Measurements from ENCODE around the gene RAB6A. TPM values are rescaled to one million over a fixed set of nuclear protein-coding genes. Genes with fewer than 3 reads are reported as not detected.
"Not testable (repeated sequence)": the region's sequence is repeated elsewhere in the genome, so short reads cannot be mapped to it uniquely, and the experiment has no call there.

Gene RAB6A
- total and polyA plus RNA-seq, 10 of the 15 experiments (the other 5 are each of a cell fraction or from before 2014, with no cell fraction given), result 9.8 to 107 (median 34.1) TPM

DNA sequence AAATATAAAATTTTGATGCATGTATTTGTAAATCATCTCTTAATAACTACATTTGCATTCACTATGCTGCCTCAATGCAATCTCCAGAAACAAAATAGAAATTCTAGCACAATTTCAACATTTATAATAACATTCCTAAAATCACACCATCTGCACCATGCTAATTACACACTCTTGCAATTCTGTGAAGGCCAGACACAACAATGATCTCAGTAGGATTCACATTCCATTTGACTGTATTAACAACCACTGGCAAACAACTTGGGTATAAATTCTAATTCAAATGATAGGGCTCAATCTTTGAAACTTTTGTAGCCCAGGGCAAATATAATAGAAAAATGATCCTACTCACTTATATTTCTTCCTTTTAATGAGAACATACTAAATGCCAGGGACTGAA, 25.9 kb downstream of the RAB6A start (continued):
- TF ChIP-seq, protein P1, sequence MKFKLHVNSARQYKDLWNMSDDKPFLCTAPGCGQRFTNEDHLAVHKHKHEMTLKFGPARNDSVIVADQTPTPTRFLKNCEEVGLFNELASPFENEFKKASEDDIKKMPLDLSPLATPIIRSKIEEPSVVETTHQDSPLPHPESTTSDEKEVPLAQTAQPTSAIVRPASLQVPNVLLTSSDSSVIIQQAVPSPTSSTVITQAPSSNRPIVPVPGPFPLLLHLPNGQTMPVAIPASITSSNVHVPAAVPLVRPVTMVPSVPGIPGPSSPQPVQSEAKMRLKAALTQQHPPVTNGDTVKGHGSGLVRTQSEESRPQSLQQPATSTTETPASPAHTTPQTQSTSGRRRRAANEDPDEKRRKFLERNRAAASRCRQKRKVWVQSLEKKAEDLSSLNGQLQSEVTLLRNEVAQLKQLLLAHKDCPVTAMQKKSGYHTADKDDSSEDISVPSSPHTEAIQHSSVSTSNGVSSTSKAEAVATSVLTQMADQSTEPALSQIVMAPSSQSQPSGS (IDR thresholded peaks at IDR 0.05; ENCODE audit: low read length), result no peak

DNA sequence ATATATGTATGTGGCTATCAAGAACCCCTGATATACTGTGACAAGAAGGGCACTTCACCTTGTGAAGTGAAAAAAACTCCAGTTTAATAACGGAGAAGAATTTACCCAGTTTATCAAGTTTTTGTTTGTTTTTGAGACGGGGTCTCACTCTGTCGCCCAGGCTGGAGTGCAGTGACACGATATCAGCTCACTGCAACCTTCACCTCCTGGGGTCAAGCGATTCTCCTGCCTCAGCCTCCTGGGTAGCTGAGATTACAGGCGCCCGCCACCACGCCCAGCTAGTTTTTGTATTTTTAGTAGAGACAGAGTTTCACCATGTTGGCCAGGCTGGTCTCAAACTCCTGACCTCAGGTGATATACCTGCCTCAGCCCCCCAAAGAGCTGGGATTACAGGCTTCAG, 26.9 kb downstream of the RAB6A start:
- RAD21 ChIA-PET (ENCODE audit: unreplicated experiment), result not testable (repeated sequence)

DNA sequence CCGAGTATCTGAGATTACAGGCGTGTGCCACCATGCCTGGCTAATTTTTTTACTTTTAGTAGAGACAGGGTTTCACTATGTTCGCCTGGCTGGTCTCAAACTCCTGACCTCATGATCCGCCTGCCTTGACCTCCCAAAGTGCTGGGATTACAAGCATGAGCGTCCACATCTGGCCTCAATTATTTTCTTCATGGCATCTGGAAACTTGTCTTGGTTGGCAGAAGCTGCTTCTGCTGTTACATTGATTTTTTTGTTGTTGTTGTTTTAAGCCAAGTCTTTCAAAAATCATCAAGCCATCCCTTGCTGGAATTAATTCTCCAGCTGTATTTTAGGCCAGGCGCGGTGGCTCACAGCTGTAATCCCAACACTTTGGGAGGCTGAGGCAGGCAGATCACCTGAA, 27.9 kb downstream of the RAB6A start:
- DNase-seq (ENCODE audit: low read depth, low spot score); H3K4me1 ChIP-seq (ENCODE audit: control insufficient read depth, insufficient read depth, low read length); CTCF ChIA-PET; H3K27ac ChIP-seq (ENCODE audit: control insufficient read depth, insufficient read depth); H2AFZ ChIP-seq (ENCODE audit: control insufficient read depth, low read depth, low read length); H4K20me1 ChIP-seq (ENCODE audit: control insufficient read depth, insufficient read depth); RAD21 ChIA-PET (ENCODE audit: unreplicated experiment); in situ Hi-C loops (cut with MboI); H3K4me2 ChIP-seq (ENCODE audit: control insufficient read depth, insufficient read depth); H3K27me3 ChIP-seq (replicated peaks in 1 of 2; ENCODE audit: control insufficient read depth in 2 of 2, insufficient read depth in 2 of 2, low read length in 1 of 2); FAIRE-seq; H3K9me3 ChIP-seq (replicated peaks; ENCODE audit: control insufficient read depth, insufficient read depth, low read length); SMC1A ChIA-PET (ENCODE audit: uncharacterized antibody, unreplicated experiment); H3K4me3 ChIP-seq; BruUV-seq (replicated peaks); intact Hi-C loops (cut with micrococcal nuclease; ENCODE audit: unreplicated experiment); ATAC-seq; H3K9ac ChIP-seq (ENCODE audit: control insufficient read depth, insufficient read depth, low read length); H3K36me3 ChIP-seq (ENCODE audit: control insufficient read depth in 2 of 2, insufficient read depth in 2 of 2, low read length in 1 of 2): not testable (repeated sequence)
- POLR2A ChIA-PET, result interaction anchor here (1.2 kb wide), 1 partner anchor 14 kb away, joined by 3 read pairs; no protein-coding TSS in a partner anchor
- 98% methylated on average over 7 of the region's 7 CpGs for WGBS (ENCODE audit: insufficient coverage, insufficient replicate concordance, low lambda C conversion rate, missing lambda C conversion rate)
- peaks cover 17% of the 10 kb centered on the region for H3K79me2 ChIP-seq (ENCODE audit: control insufficient read depth, insufficient read depth, low read length)

More for the DNA sequence above, 26.9 kb downstream of the RAB6A start:
- H3K27me3 ChIP-seq (replicated peaks in 1 of 2; ENCODE audit: control insufficient read depth in 2 of 2, insufficient read depth in 2 of 2, low read length in 1 of 2); H3K36me3 ChIP-seq (ENCODE audit: control insufficient read depth in 2 of 2, insufficient read depth in 2 of 2, low read length in 1 of 2); SMC1A ChIA-PET (ENCODE audit: uncharacterized antibody, unreplicated experiment); POLR2A ChIA-PET; H3K4me3 ChIP-seq; DNase-seq (ENCODE audit: low read depth, low spot score); ATAC-seq; FAIRE-seq; H3K27ac ChIP-seq (ENCODE audit: control insufficient read depth, insufficient read depth); H3K4me2 ChIP-seq (ENCODE audit: control insufficient read depth, insufficient read depth); H3K4me1 ChIP-seq (ENCODE audit: control insufficient read depth, insufficient read depth, low read length); in situ Hi-C loops (cut with MboI); H3K9ac ChIP-seq (ENCODE audit: control insufficient read depth, insufficient read depth, low read length); intact Hi-C loops (cut with micrococcal nuclease; ENCODE audit: unreplicated experiment); BruUV-seq (replicated peaks); H4K20me1 ChIP-seq (ENCODE audit: control insufficient read depth, insufficient read depth); H2AFZ ChIP-seq (ENCODE audit: control insufficient read depth, low read depth, low read length); H3K9me3 ChIP-seq (replicated peaks; ENCODE audit: control insufficient read depth, insufficient read depth, low read length): not testable (repeated sequence)
- H3K79me2 ChIP-seq (ENCODE audit: control insufficient read depth, insufficient read depth, low read length), result peaks cover 20% of the 10 kb centered on the region
- CTCF ChIA-PET, result interaction anchor here (0.5 kb wide), 1 partner anchor 265 kb away, joined by 3 read pairs; no protein-coding TSS in a partner anchor
- 100% methylated on average over 8 of the region's 8 CpGs for WGBS (ENCODE audit: insufficient coverage, insufficient replicate concordance, low lambda C conversion rate, missing lambda C conversion rate)

All from GM12878 (cell line).